ENCODE results near the gene TTC39B. TPM values are rescaled to one million over a fixed set of nuclear protein-coding genes. Genes with fewer than 3 reads are reported as not detected.

TTC39B gene
- total RNA-seq, 1 experiment from 2014 or later = 7.4 TPM

- H3K9ac ChIP-seq (ENCODE audit: low read length) = no peak overlapping the region
- H2AFZ ChIP-seq (ENCODE audit: low read depth, low read length, poor library complexity, severe bottlenecking) = no peak overlapping the region
- no TSS peak for BruUV-seq (replicated peaks)
- POLR2A ChIA-PET = no interaction called here
- no peaks in the 10 kb centered on the region for H3K9me2 ChIP-seq (ENCODE audit: insufficient read depth)
- H3K79me2 ChIP-seq (ENCODE audit: insufficient read depth, low read length) = no peaks in the 10 kb centered on the region
- RAD21 ChIA-PET (ENCODE audit: low non-redundant PET in 1 of 2, low total read pairs in 2 of 2, uncharacterized antibody in 2 of 2, unreplicated experiment in 2 of 2) = no interaction called here
- TF ChIP-seq FOSL1 (IDR thresholded peaks at IDR 0.05; ENCODE audit: low read depth) (no peak), CBX3 (IDR thresholded peaks at IDR 0.05; ENCODE audit: low read depth) (no peak), SRF (IDR thresholded peaks at IDR 0.05; ENCODE audit: low read depth) (no peak), SP1 (IDR thresholded peaks at IDR 0.05; ENCODE audit: low read depth) (no peak), EGR1 (IDR thresholded peaks at IDR 0.05; ENCODE audit: low read depth) (no peak), EZH2 (IDR thresholded peaks at IDR 0.05) (no peak), SIN3A (IDR thresholded peaks at IDR 0.05; ENCODE audit: low read depth) (no peak), POLR2A (IDR thresholded peaks at IDR 0.05; ENCODE audit: borderline replicate concordance, extremely low read depth, insufficient read depth, insufficient read length) (no peak), ZNF274 (IDR thresholded peaks at IDR 0.05; ENCODE audit: low read depth, low read length) (no peak), CTCF (IDR thresholded peaks at IDR 0.05 in 2 of 3, conservative IDR thresholded peaks at IDR 0.05 in 1 of 3; ENCODE audit: borderline replicate concordance in 1 of 3, insufficient read depth in 1 of 3, low read depth in 2 of 3, low read length in 2 of 3) (no peak), EZH2phosphoT487 (IDR thresholded peaks at IDR 0.05; ENCODE audit: borderline replicate concordance) (no peak), ZBTB33 (IDR thresholded peaks at IDR 0.05; ENCODE audit: extremely low read depth, insufficient replicate concordance, low read length) (no peak), ZFX (IDR thresholded peaks at IDR 0.05) (no peak), RAD21 (IDR thresholded peaks at IDR 0.05; ENCODE audit: low read depth) (no peak), POLR2AphosphoS5 (IDR thresholded peaks at IDR 0.05; ENCODE audit: low read depth, low read length) (no peak), CEBPB (IDR thresholded peaks at IDR 0.05; ENCODE audit: low read depth) (no peak), JUND (IDR thresholded peaks at IDR 0.05) (no peak), TCF7L2 (IDR thresholded peaks at IDR 0.05; ENCODE audit: borderline replicate concordance, extremely low read depth, insufficient read depth, insufficient read length) (no peak)
- TF ChIP-seq, protein P1, sequence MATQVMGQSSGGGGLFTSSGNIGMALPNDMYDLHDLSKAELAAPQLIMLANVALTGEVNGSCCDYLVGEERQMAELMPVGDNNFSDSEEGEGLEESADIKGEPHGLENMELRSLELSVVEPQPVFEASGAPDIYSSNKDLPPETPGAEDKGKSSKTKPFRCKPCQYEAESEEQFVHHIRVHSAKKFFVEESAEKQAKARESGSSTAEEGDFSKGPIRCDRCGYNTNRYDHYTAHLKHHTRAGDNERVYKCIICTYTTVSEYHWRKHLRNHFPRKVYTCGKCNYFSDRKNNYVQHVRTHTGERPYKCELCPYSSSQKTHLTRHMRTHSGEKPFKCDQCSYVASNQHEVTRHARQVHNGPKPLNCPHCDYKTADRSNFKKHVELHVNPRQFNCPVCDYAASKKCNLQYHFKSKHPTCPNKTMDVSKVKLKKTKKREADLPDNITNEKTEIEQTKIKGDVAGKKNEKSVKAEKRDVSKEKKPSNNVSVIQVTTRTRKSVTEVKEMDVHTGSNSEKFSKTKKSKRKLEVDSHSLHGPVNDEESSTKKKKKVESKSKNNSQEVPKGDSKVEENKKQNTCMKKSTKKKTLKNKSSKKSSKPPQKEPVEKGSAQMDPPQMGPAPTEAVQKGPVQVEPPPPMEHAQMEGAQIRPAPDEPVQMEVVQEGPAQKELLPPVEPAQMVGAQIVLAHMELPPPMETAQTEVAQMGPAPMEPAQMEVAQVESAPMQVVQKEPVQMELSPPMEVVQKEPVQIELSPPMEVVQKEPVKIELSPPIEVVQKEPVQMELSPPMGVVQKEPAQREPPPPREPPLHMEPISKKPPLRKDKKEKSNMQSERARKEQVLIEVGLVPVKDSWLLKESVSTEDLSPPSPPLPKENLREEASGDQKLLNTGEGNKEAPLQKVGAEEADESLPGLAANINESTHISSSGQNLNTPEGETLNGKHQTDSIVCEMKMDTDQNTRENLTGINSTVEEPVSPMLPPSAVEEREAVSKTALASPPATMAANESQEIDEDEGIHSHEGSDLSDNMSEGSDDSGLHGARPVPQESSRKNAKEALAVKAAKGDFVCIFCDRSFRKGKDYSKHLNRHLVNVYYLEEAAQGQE (IDR thresholded peaks at IDR 0.05; ENCODE audit: low read depth) = no peak
- TF ChIP-seq, protein P2, sequence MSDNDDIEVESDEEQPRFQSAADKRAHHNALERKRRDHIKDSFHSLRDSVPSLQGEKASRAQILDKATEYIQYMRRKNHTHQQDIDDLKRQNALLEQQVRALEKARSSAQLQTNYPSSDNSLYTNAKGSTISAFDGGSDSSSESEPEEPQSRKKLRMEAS (IDR thresholded peaks at IDR 0.05) = no peak
- no peak overlapping the region for H3K27ac ChIP-seq (ENCODE audit: low read depth, low read length)
- no peak overlapping the region for H3K4me3 ChIP-seq (replicated peaks in 1 of 2; ENCODE audit: low read depth in 1 of 2, low read length in 2 of 2)
- no peak overlapping the region for H3K4me2 ChIP-seq (ENCODE audit: low read length)
- no peak for DNase-seq (ENCODE audit: low read depth, low spot score)
- intact Hi-C loops (cut with micrococcal nuclease) = no loop called here
- ATAC-seq = no peak
- CTCF ChIA-PET = no interaction called here
- no peaks in the 10 kb centered on the region for H3K4me1 ChIP-seq (ENCODE audit: control insufficient read depth in 1 of 2, insufficient read depth in 2 of 2, low read length in 2 of 2)
- no peaks in the 10 kb centered on the region for H4K20me1 ChIP-seq (ENCODE audit: insufficient read depth)
- H3K27me3 ChIP-seq (ENCODE audit: insufficient read depth, low read length) = no peaks in the 10 kb centered on the region
- no peaks in the 10 kb centered on the region for H3K36me3 ChIP-seq (ENCODE audit: control insufficient read depth in 1 of 2, insufficient read depth in 2 of 2, low read length in 2 of 2)
- H3K9me3 ChIP-seq (ENCODE audit: control insufficient read depth in 1 of 2, insufficient read depth in 1 of 2, low read depth in 1 of 2, low read length in 2 of 2) = no peaks in the 10 kb centered on the region
Measured at GRCh38 chr9:15157381-15157780, 149.6 kb downstream of the TTC39B start.
